Muscle of back (tissue), 11 donors: ENCODE measurements around the gene CRYAA. TPM values are rescaled to one million over a fixed set of nuclear protein-coding genes. Genes with fewer than 3 reads are reported as not detected.

ENCODE experiments used
- DNase-seq, 3 donors: peaks; one replicate each; pipeline versions ENCODE4 v3.0.0 to v3.0.0-alpha.2; 2013
- polyA plus RNA-seq, 10 donors: library from polyadenylated mRNA; unstranded; fragments of 120-200 nt; gene quantifications; one replicate each; pipeline ENCODE4 v1.2.1, GENCODE V29; 2013; ENCODE audit not compliant: insufficient read length in 10 of 10

CRYAA gene
- polyA plus RNA-seq, 10 donors: not detected

DNA sequence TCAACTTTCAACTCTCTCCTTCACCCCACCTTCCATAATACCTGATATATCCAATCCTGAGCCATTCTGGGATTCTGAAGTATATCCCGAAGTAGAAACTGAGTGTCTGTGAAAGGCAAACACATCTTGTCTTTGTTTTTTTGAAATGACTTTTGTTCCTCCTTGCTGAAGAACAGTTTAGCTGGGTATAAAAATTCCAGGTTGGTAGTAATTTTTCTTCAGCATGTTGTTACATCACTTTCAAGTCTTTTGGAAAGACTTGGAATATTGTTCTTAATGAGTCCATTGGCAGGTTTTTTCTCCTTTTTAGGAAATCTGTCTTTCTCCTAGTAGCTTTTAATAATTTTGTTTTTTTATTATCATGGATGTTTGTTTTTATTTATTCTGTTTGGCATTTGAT is 32.7 kb downstream of the CRYAA start:
- DNase-seq: no peak

DNA sequence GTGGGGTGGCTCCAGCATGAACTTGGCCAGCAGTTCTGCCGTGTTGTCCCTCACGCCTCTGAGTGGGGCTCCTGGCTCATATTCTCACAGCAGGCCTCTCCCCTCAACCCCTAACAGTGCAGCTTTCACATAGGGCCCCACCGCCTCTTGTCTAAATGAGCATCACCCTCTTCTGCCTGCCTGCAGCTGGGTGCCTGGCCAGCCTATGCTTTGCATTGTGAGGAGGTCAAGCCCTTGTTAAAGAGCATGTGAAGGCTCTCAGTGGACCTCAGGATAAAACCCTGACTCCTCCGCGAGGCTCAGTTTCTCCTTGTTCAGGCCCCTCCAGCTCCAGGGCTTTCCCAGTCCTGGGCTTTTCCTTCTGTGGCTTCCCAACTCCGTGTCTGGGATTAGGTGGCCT is 34.8 kb downstream of the CRYAA start:
- no peak for DNase-seq

DNA sequence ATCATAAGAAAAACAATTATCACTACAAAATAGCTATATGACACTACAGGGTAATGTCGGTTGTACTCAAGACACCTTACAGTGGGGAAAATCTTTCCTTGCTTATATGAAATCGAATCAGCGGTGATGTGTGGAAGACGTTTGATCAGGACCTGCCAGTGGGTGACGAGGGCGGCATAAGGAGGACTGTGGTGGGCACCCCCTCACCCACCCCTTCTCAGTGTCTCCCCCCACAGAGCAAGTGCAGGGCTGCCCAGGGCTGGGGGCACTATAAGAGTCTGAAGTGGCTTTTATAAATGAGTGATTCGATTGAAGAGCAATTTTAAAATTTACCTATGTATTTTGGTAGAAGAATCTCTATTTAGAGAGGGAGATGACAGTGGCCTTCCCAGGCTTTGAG is 35.8 kb downstream of the CRYAA start:
- no peak for DNase-seq

DNA sequence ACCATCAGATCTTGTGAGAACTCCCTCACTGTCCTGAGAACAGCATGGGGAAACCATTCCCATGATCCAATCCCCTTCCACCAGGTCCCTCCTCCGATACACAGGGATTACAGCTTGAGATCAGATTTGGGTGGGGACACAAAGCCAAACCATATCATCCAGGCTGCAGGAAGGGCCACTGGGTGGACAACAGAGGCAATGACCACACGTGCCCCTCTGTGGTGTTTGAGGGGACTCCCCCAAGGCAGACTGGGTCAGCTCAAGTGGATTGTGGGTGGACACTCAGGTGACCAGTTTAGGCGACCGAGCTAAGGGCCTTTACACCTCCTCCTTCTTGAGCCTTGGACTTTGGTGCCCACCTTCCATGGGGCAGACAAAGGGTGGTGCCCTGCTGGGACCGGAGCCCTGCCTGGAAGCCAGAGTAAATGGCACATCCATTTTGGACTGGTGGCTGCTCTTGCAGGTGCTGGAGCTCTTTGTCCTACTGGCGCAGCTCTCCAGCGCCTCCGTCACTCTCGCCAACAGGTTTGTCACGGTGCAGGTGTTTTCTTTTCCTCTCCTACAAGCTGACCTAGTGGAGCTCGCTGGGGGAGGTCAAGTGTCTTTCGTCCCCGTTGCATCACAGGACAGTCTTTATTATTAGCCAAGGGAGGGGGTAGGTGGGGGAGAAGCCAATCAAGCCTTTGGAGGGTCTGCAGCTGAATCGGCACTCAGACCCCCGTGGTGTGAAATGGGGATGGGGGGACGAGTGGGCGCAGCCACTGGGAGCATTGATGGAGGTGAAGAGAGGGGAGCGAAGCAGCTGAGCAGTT is 37.6 kb downstream of the CRYAA start:
- no peak for DNase-seq

DNA sequence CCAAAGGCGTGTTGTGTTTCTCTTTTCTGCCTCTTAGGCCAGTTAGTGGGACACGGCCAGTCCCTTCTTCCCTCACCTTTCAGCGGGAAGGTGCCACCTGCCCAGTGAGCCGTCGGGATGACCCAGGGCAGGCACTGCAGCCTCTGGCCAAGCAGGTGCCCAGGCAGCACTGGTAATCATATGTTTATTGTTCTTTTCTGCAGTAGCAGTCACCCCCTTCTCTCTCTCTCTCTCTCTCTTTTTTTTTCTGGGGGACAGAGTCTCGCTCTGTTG is 38.2 kb downstream of the CRYAA start:
- no peak for DNase-seq

DNA sequence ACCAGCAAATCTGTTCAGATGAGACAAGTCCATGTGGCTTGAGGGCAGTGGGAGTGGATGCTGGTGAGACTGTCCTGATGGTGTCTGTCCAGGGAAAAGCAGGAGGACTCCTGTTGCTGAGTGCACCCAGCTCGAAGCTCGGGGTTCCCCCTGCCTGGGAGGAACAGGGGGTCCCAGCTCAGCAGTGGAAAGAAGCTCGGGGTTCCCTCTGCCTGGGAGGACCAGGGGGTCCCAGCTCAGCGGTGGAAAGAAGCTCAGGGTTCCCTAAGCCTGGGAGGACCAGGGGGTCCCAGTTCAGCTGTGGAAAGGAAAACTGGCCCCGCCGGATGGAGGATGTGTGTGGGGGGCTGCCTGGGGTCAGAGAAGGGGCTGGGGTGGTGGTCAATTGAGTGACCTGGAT is 39.1 kb downstream of the CRYAA start:
- DNase-seq: no peak

DNA sequence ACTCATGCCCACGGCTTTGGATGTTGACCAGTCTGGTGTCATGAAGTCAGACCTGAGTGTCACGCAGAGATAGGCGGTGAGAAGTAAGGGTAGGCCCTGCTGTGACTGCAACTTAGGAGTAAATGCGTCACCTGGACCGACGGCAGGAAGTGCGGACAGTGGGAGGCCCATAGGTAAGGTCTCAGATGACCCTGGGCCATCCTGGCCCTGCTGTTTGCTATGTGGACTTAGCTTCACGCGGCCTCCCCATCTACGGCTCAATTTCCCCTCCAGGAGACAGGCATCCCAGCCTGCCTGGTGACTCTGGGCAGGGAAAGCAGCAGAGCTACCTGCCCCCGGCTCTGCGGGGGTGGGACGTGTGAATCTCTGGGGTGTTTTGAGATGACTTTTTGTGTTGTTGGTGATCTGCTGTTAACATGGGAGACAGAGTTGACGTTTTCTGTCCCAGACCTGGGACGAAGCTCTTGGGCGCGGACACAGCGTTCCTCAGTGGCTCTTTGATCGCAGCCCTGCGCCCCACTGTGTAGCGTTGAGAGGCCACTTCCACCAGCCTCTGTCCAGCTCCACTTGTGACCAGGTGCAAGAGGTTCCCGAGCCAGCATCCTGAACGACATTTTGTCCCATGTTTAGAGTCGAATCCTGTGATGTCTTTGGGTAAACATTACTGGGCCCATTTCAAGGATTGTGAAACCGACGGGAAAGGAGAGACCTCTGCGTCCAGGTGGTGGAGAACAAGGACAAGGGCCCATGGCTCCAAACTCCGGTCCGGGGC is 39.9 kb downstream of the CRYAA start:
- DNase-seq: no peak

DNA sequence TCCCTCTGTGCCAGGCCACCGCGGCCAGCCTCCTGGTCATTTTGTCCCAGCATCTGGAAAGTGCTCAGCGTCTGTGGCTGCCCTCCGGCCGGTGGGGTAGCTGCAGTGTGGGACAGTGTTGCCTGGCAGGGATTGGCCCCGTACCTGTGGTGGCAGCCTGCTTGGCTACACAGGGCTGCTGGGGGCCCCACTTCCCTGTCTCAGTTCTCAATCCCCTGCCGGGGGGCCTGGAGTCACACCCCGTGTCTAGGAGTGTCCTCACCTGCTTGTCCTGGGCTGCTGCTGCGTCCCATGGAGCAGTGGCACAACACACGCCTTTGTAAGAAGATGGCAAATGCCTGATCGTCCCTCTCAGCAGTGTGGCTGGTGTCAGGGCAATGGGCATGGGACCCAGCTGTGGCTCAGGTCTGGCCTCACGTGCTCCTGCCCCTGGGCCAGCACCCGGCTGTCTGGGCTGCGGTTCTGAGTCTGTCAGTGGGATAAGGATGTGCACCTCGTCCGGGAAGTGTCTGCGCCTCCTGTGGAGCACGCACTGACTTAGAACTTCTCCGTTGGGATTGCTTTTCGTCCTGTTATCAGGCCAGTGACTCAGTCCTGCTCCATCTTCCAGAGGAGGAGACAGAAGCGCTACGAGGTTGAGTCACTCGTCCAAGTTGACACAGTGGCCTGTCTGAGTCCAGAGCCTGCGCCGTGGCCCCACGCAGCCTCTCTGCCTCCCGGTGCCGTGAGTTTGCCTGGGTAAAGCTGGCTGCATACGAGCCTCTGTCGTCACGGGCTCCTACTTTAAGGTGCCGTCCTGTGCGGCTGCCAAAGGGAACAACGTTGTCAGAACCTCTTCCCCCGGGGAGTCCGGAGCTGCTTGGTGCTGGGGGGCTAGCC is 41.0 kb downstream of the CRYAA start:
- DNase-seq: no peak

DNA sequence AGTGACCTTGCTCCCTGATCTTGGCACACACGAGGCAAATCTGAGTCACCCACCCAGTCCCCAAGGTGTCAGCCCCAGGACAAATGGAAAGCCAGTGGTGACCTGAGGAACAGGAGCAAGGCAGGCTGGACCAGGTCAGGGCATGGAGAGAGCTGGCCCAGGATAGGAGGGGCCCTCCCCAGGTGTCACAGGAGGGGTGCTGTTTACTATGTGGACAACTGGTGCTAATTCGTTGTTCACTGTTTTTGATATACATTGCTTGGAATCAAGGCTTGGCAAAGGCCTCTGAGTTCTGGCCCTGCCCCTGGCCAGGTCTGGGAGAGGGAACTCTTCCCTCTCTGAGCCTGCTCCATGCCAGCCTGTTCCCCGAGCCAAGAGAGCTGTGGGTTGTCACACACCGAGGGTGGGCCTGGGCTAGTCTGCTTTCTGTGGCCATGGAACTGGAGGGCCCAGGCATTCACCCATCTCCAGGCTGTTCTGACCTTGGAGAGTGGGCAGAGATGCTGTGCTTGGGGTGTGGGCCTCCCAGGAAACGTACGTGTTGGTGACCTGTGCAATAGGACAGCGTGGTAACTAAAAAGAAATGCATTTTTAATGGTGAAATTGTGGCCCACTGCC is 41.8 kb downstream of the CRYAA start:
- no peak for DNase-seq

DNA sequence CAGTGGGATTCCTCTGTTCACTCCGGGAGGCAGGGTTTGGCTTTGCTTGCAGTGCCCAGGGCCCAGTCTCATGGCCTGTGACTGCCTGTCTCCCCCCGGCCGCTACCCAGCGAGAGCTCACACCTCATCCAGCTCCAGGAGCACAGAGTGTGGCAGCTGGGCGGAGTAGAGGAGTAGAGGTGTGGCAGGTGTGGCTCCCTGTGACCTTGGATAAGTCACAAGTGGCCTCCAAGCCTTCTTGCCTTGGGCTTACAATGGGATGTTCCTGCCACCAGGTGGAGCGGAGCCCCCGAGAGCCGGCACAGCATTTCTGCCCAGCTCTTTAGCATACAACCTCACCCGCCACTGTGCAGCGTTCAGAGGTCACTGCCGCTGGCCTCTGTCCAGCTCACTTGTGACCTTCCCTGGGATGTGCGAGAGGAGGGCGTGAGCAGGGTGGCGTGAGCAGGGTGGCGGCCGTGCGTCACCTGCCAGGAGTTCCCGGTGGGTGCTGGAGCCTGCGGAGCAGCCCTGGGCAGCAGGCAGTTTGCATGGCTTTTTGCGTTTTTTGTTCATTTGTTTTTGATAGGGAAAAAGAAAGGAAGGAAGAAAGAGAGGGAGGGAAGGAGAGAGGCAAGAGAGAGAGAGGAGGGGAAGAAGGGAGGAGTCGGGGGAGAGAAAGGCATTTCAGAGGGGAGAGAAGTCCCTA is 42.4 kb downstream of the CRYAA start:
- peak in 1 of 3 donors; percentile 32 for DNase-seq

DNA sequence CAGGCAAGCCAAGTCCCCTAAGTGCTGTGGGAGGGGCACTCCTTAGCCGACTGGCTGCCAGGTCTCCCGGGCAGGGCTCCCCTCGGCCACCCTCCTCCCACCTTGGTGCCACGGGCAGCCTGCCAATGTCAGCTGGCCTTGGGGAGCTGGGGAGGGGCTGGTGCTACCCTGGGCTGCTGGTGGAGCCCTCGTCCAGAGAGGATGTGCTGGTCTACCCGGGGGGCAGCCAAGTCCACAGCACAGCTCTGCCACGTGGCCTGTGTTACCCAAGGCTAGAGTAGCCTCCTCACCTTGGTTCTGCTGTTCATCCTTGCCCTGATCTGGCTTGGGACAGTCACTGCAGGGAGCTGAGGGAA is 42.9 kb downstream of the CRYAA start:
- no peak for DNase-seq

Other genes with a start within 250 kb of the CRYAA start
- 1 to 10 TPM in 3 of 10 donors, under 1 TPM in 7; 0.23 to 1.6 (median 0.60) TPM for gene ERVH48-1, start 243.4 kb upstream of the CRYAA start, polyA plus RNA-seq
- gene PKNOX1, start 194.4 kb upstream of the CRYAA start, polyA plus RNA-seq: 10 to 100 TPM; 14.3 to 19.9 (median 17.0) TPM
- gene CBS, start 93.2 kb upstream of the CRYAA start, polyA plus RNA-seq: 10 to 100 TPM in 1 of 10 donors, 1 to 10 TPM in 9; 2.9 to 10.2 (median 6.0) TPM
- 10 to 100 TPM in 9 of 10 donors, 1 to 10 TPM in 1; 8.6 to 45.0 (median 23.5) TPM for gene U2AF1, start 61.4 kb upstream of the CRYAA start, polyA plus RNA-seq